GM23248 (cell line): Measurements from ENCODE around the gene PTGES3. TPM values are rescaled to one million over a fixed set of nuclear protein-coding genes. Genes with fewer than 3 reads are reported as not detected.
"Not testable (repeated sequence)": the region's sequence is repeated elsewhere in the genome, so short reads cannot be mapped to it uniquely, and the experiment has no call there.

Experiments
- DNase-seq: peaks from one replicate; pipeline ENCODE4 v3.0.0-alpha.2; 2015
- H2AFZ ChIP-seq: fragments of 200-600 bp; sonication (generic); 2 replicates; pipeline ENCODE4 v1.6.1; 2016; ENCODE audit warnings: antibody characterized with exemption
- H3F3A ChIP-seq: fragments of 200-600 bp; sonication (generic); 2 replicates; pipeline ENCODE4 v1.6.1; 2016; ENCODE audit warnings: mild to moderate bottlenecking, antibody characterized with exemption, mixed run types; ENCODE audit not compliant: insufficient read depth
- H3K27ac ChIP-seq: fragments of 200-600 bp; sonication (generic); 2 replicates; pipeline ENCODE4 v1.5.1; 2016; ENCODE audit warnings: mild to moderate bottlenecking
- H3K27me3 ChIP-seq: fragments of 200-600 bp; sonication (generic); replicated peaks from 2 replicates; pipeline ENCODE4 v1.6.1; 2016; ENCODE audit warnings: mild to moderate bottlenecking; ENCODE audit not compliant: insufficient read depth
- H3K36me3 ChIP-seq: fragments of 200-600 bp; sonication (generic); 2 replicates; pipeline ENCODE4 v1.6.1; 2016; ENCODE audit warnings: low read depth, mild to moderate bottlenecking
- H3K4me1 ChIP-seq: fragments of 200-600 bp; sonication (generic); 2 replicates; pipeline ENCODE4 v1.6.1; 2016; ENCODE audit warnings: mild to moderate bottlenecking; ENCODE audit not compliant: insufficient read depth
- H3K4me2 ChIP-seq: fragments of 200-600 bp; sonication (generic); one replicate; pipeline ENCODE4 v1.6.1; 2016; ENCODE audit warnings: mild to moderate bottlenecking; ENCODE audit not compliant: unreplicated experiment
- H3K4me3 ChIP-seq: fragments of 200-600 bp; sonication (generic); 2 replicates; pipeline ENCODE4 v1.5.1; 2016; ENCODE audit warnings: mild to moderate bottlenecking
- H3K79me2 ChIP-seq: fragments of 200-600 bp; sonication (generic); 2 replicates; pipeline ENCODE4 v1.6.1; 2016; ENCODE audit warnings: mild to moderate bottlenecking; ENCODE audit not compliant: insufficient read depth
- H3K9ac ChIP-seq: fragments of 200-600 bp; sonication (generic); 2 replicates; pipeline ENCODE4 v1.6.1; 2016; ENCODE audit warnings: mild to moderate bottlenecking
- H3K9me2 ChIP-seq: fragments of 200-600 bp; sonication (generic); 2 replicates; pipeline ENCODE4 v1.6.1; 2016; ENCODE audit warnings: mixed run types, mild to moderate bottlenecking, moderate library complexity; ENCODE audit not compliant: insufficient read depth
- H3K9me3 ChIP-seq: fragments of 200-600 bp; sonication (generic); one replicate; pipeline ENCODE4 v1.6.1; 2017; ENCODE audit warnings: low read depth
- H4K20me1 ChIP-seq: fragments of 200-600 bp; sonication (generic); 2 replicates; pipeline ENCODE4 v1.6.0; 2016; ENCODE audit not compliant: insufficient read depth
- EZH2 ChIP-seq: fragments of 200-600 bp; sonication (generic); IDR thresholded peaks from 2 replicates; pipeline ENCODE4 v1.6.1; 2018; ENCODE audit warnings: antibody characterized with exemption, mild to moderate bottlenecking; ENCODE audit not compliant: insufficient read depth, poor library complexity, severe bottlenecking
- EZH2phosphoT487 ChIP-seq: fragments of 200-600 bp; sonication (generic); IDR thresholded peaks from 2 replicates; pipeline ENCODE4 v1.6.1; 2018; ENCODE audit warnings: antibody characterized with exemption, moderate library complexity, mild to moderate bottlenecking, low read depth; ENCODE audit not compliant: insufficient read depth
- WGBS, 2 experiments: methylation state at CpG; one replicate each; pipeline ENCODE4 v1.1.6; 2015 to 2017; ENCODE audit warnings: low lambda C conversion rate in 2 of 2, low coverage in 1 of 2; ENCODE audit errors: missing lambda C conversion rate in 2 of 2; 5-methylcytosine and 5-hydroxymethylcytosine counted together
- in situ Hi-C: fragments of 300-500 bp; cut with MboI; formaldehyde crosslinking; loops from 2 replicates; pipeline ENCODE4 v1.15.0; 2020
- polyA plus RNA-seq: library from polyadenylated mRNA; unstranded; fragments of >200 nt; fragmentation: Nextera tagmentation; extraction: Ambion mirVana; gene quantifications from 2 replicates; pipeline ENCODE4 v1.2.1, GENCODE V29; 2016
- total RNA-seq: library from RNA; depleted of rRNA; stranded (reverse); fragments of >200 nt; shearing (Covaris generic); gene quantifications from 2 replicates; pipeline ENCODE4 v1.2.3, GENCODE V29; 2014

Gene PTGES3
- total and polyA plus RNA-seq, 2 experiments from 2014 or later, result 79.9 to 237 TPM

- Histone ChIP-seq H3K79me2 (peaks cover 82% of the 10 kb centered on the region), H3K27me3 (no peaks in the 10 kb centered on the region), H3K27ac (no peak overlapping the region), H2AFZ (no peak overlapping the region), H3K4me1 (0 out of 2 replicates have a peak, but pooled peaks cover 3% of the 10 kb centered on the region), H3K9ac (no peak overlapping the region), H3F3A (peaks cover 54% of the 10 kb centered on the region), H3K4me3 (no peak overlapping the region), H3K4me2 (no peak overlapping the region), H3K9me3 (no peaks in the 10 kb centered on the region), H3K36me3 (peaks cover 47% of the 10 kb centered on the region), H3K9me2 (no peaks in the 10 kb centered on the region), H4K20me1 (peaks cover 25% of the 10 kb centered on the region)
- in situ Hi-C loops, result no loop called here
- TF ChIP-seq EZH2phosphoT487 (no peak), EZH2 (no peak)
- 52 to 61% methylated on average over 8 of the region's 8 CpGs for WGBS, 2 experiments
- no peak for DNase-seq
These were observed 27.7 kb upstream of the PTGES3 start for GRCh38 chr12:56715798-56716197.

GRCh38 chr12:56714431-56714929 is 26.4 kb upstream of the PTGES3 start:
- Histone ChIP-seq H3K4me1 (0 out of 2 replicates have a peak, but pooled peaks cover 3% of the 10 kb centered on the region), H3K36me3 (peaks cover 48% of the 10 kb centered on the region), H3F3A (peaks cover 57% of the 10 kb centered on the region), H3K9me2 (no peaks in the 10 kb centered on the region), H3K9ac (no peak overlapping the region), H2AFZ (no peak overlapping the region), H3K27ac (no peak overlapping the region), H3K79me2 (peaks cover 68% of the 10 kb centered on the region), H3K4me3 (no peak overlapping the region), H3K9me3 (no peaks in the 10 kb centered on the region), H4K20me1 (peaks cover 25% of the 10 kb centered on the region), H3K27me3 (no peaks in the 10 kb centered on the region), H3K4me2 (no peak overlapping the region)
- TF ChIP-seq EZH2phosphoT487 (no peak), EZH2 (no peak)
- DNase-seq, result no peak
- in situ Hi-C loops, result no loop called here
- WGBS, 2 experiments, result 96 to 100% methylated on average over 2 of the region's 2 CpGs

- Histone ChIP-seq H3K4me1 (0 out of 2 replicates have a peak, but pooled peaks cover 3% of the 10 kb centered on the region), H4K20me1 (peaks cover 25% of the 10 kb centered on the region), H3K4me3 (no peak overlapping the region), H3K79me2 (peaks cover 57% of the 10 kb centered on the region), H3F3A (peaks cover 66% of the 10 kb centered on the region), H3K9ac (no peak overlapping the region), H2AFZ (no peak overlapping the region), H3K36me3 (peaks cover 48% of the 10 kb centered on the region), H3K27me3 (no peaks in the 10 kb centered on the region), H3K4me2 (no peak overlapping the region), H3K27ac (no peak overlapping the region), H3K9me3 (no peaks in the 10 kb centered on the region), H3K9me2 (no peaks in the 10 kb centered on the region)
- no peak for DNase-seq
- TF ChIP-seq EZH2phosphoT487, result no peak
- TF ChIP-seq EZH2, result no peak
- 79 to 85% methylated on average over 3 of the region's 3 CpGs for WGBS, 2 experiments
- in situ Hi-C loops, result no loop called here
These were observed 25.3 kb upstream of the PTGES3 start for GRCh38 chr12:56713345-56713744.

GRCh38 chr12:56709759-56710376 is 21.8 kb upstream of the PTGES3 start:
- Histone ChIP-seq H3K9me3 (no peaks in the 10 kb centered on the region), H3K9ac (no peak overlapping the region), H3F3A (peaks cover 57% of the 10 kb centered on the region), H3K4me3 (no peak overlapping the region), H3K4me1 (no peaks in the 10 kb centered on the region), H2AFZ (no peak overlapping the region), H3K27me3 (no peaks in the 10 kb centered on the region), H4K20me1 (peaks cover 9% of the 10 kb centered on the region), H3K4me2 (no peak overlapping the region), H3K36me3 (peaks cover 42% of the 10 kb centered on the region), H3K79me2 (peaks cover 22% of the 10 kb centered on the region), H3K9me2 (no peaks in the 10 kb centered on the region), H3K27ac (no peak overlapping the region)
- 65 to 69% methylated on average over 5 of the region's 5 CpGs for WGBS, 2 experiments
- TF ChIP-seq EZH2phosphoT487, result no peak
- in situ Hi-C loops, result no loop called here
- DNase-seq, result no peak

GRCh38 chr12:56704522-56704921 is 16.4 kb upstream of the PTGES3 start:
- H2AFZ ChIP-seq, H3K27me3 ChIP-seq, H4K20me1 ChIP-seq, H3K4me2 ChIP-seq, H3K9me2 ChIP-seq, H3K4me3 ChIP-seq, H3K36me3 ChIP-seq, H3K9me3 ChIP-seq, H3K79me2 ChIP-seq, DNase-seq, H3K4me1 ChIP-seq, H3F3A ChIP-seq, H3K9ac ChIP-seq, H3K27ac ChIP-seq, in situ Hi-C loops: not testable (repeated sequence)
- WGBS, 2 experiments, result 79 to 82% methylated on average over 5 of the region's 5 CpGs
